SJSA1 (cell line): ENCODE results near the gene OSTC. TPM values are rescaled to one million over a fixed set of nuclear protein-coding genes. Genes with fewer than 3 reads are reported as not detected.

Experiments
- DNase-seq, 2 experiments: peaks; one replicate each; pipeline ENCODE4 v3.0.0-alpha.2; 2015 to 2020; ENCODE audit warnings: low spot score in 2 of 2, low read depth in 1 of 2
- H3K27ac ChIP-seq: fragments of 250-450 bp; sonication (Bioruptor Pico); 2 replicates; pipeline ENCODE4 v1.5.1; 2020; ENCODE audit warnings: mild to moderate bottlenecking, moderate library complexity
- H3K27me3 ChIP-seq: fragments of 250-450 bp; sonication (Bioruptor Pico); replicated peaks from 2 replicates; pipeline ENCODE4 v1.5.1; 2020; ENCODE audit warnings: mild to moderate bottlenecking, moderate library complexity
- H3K36me3 ChIP-seq: fragments of 250-450 bp; sonication (Bioruptor Pico); 2 replicates; pipeline ENCODE4 v1.5.1; 2020; ENCODE audit warnings: mild to moderate bottlenecking
- H3K4me1 ChIP-seq: fragments of 250-450 bp; sonication (Bioruptor Pico); replicated peaks from 2 replicates; pipeline ENCODE4 v1.6.1; 2021; ENCODE audit warnings: mild to moderate bottlenecking
- H3K4me3 ChIP-seq: fragments of 250-450 bp; sonication (Bioruptor Pico); 2 replicates; pipeline ENCODE4 v1.5.1; 2020; ENCODE audit warnings: mild to moderate bottlenecking
- H3K9me3 ChIP-seq: fragments of 250-450 bp; sonication (Bioruptor Pico); replicated peaks from 2 replicates; pipeline ENCODE4 v1.5.1; 2020; ENCODE audit warnings: mild to moderate bottlenecking
- total RNA-seq: library from RNA; depleted of rRNA; stranded (reverse); fragments of >200 nt; shearing (Covaris generic); gene quantifications from 2 replicates; pipeline ENCODE4 v1.2.3, GENCODE V29; 2014

OSTC gene
- total RNA-seq, 1 experiment from 2014 or later: 266 TPM

GRCh38 chr4:108683479-108683878 is 33.1 kb downstream of the OSTC start:
- DNase-seq: peak in 1 of 2 experiments; percentile 26
- no peak overlapping the region for H3K4me3 ChIP-seq
- H3K36me3 ChIP-seq: no peaks in the 10 kb centered on the region
- H3K4me1 ChIP-seq: no peaks in the 10 kb centered on the region
- no peak overlapping the region for H3K27ac ChIP-seq
- H3K9me3 ChIP-seq: no peaks in the 10 kb centered on the region
- H3K27me3 ChIP-seq: no peaks in the 10 kb centered on the region

- no peaks in the 10 kb centered on the region for H3K36me3 ChIP-seq
- H3K27me3 ChIP-seq: no peaks in the 10 kb centered on the region
- no peaks in the 10 kb centered on the region for H3K4me1 ChIP-seq
- DNase-seq: no peak
- H3K9me3 ChIP-seq: no peaks in the 10 kb centered on the region
- H3K27ac ChIP-seq: no peak overlapping the region
- no peak overlapping the region for H3K4me3 ChIP-seq
Measured at GRCh38 chr4:108685036-108685686, 34.8 kb downstream of the OSTC start.

GRCh38 chr4:108690738-108691137 is 40.3 kb downstream of the OSTC start:
- Histone ChIP-seq H3K36me3 (no peaks in the 10 kb centered on the region), H3K9me3 (no peaks in the 10 kb centered on the region), H3K4me1 (no peaks in the 10 kb centered on the region), H3K27me3 (no peaks in the 10 kb centered on the region), H3K27ac (no peak overlapping the region), H3K4me3 (no peak overlapping the region)
- no peak for DNase-seq

GRCh38 chr4:108693211-108693610 is 42.8 kb downstream of the OSTC start:
- no peaks in the 10 kb centered on the region for H3K4me1 ChIP-seq
- H3K27ac ChIP-seq: no peak overlapping the region
- DNase-seq: no peak
- no peaks in the 10 kb centered on the region for H3K36me3 ChIP-seq
- no peak overlapping the region for H3K4me3 ChIP-seq
- no peaks in the 10 kb centered on the region for H3K9me3 ChIP-seq
- no peaks in the 10 kb centered on the region for H3K27me3 ChIP-seq

- H3K4me1 ChIP-seq: no peaks in the 10 kb centered on the region
- DNase-seq: no peak
- H3K27ac ChIP-seq: no peak overlapping the region
- H3K27me3 ChIP-seq: no peaks in the 10 kb centered on the region
- no peaks in the 10 kb centered on the region for H3K9me3 ChIP-seq
- no peaks in the 10 kb centered on the region for H3K36me3 ChIP-seq
- no peak overlapping the region for H3K4me3 ChIP-seq
Measured at GRCh38 chr4:108693819-108694218, 43.4 kb downstream of the OSTC start.

GRCh38 chr4:108694423-108694822 is 44.0 kb downstream of the OSTC start:
- no peak overlapping the region for H3K27ac ChIP-seq
- H3K4me3 ChIP-seq: no peak overlapping the region
- no peaks in the 10 kb centered on the region for H3K36me3 ChIP-seq
- DNase-seq: no peak
- H3K4me1 ChIP-seq: no peaks in the 10 kb centered on the region
- H3K27me3 ChIP-seq: no peaks in the 10 kb centered on the region
- no peaks in the 10 kb centered on the region for H3K9me3 ChIP-seq

GRCh38 chr4:108695062-108695461 is 44.7 kb downstream of the OSTC start:
- Histone ChIP-seq H3K27ac (no peak overlapping the region), H3K27me3 (no peaks in the 10 kb centered on the region), H3K4me1 (no peaks in the 10 kb centered on the region), H3K4me3 (no peak overlapping the region), H3K9me3 (no peaks in the 10 kb centered on the region), H3K36me3 (no peaks in the 10 kb centered on the region)
- no peak for DNase-seq

- no peak overlapping the region for H3K4me3 ChIP-seq
- no peak for DNase-seq
- no peak overlapping the region for H3K27ac ChIP-seq
- H3K36me3 ChIP-seq: no peaks in the 10 kb centered on the region
- H3K4me1 ChIP-seq: peaks cover 6% of the 10 kb centered on the region; the same call in 1 of the 2 replicates
- H3K27me3 ChIP-seq: no peaks in the 10 kb centered on the region
- H3K9me3 ChIP-seq: no peaks in the 10 kb centered on the region
Measured at GRCh38 chr4:108696160-108696559, 45.8 kb downstream of the OSTC start.

- Histone ChIP-seq H3K9me3 (no peaks in the 10 kb centered on the region), H3K27me3 (no peaks in the 10 kb centered on the region), H3K4me3 (no peak overlapping the region), H3K27ac (no peak overlapping the region), H3K4me1 (peaks cover 25% of the 10 kb centered on the region), H3K36me3 (no peaks in the 10 kb centered on the region)
- peak in 1 of 2 experiments; percentile 14 for DNase-seq
Measured at GRCh38 chr4:108700081-108700757, 49.8 kb downstream of the OSTC start.

- Histone ChIP-seq H3K36me3 (no peaks in the 10 kb centered on the region), H3K4me3 (no peak overlapping the region), H3K27ac (no peak overlapping the region), H3K9me3 (no peaks in the 10 kb centered on the region), H3K4me1 (peaks cover 25% of the 10 kb centered on the region), H3K27me3 (no peaks in the 10 kb centered on the region)
- peak in 1 of 2 experiments; percentile 46 for DNase-seq
Measured at GRCh38 chr4:108702960-108703359, 52.6 kb downstream of the OSTC start.

- H3K4me3 ChIP-seq: no peak overlapping the region
- H3K36me3 ChIP-seq: no peaks in the 10 kb centered on the region
- no peaks in the 10 kb centered on the region; the same call in 1 of the 2 replicates for H3K9me3 ChIP-seq
- no peak overlapping the region for H3K27ac ChIP-seq
- peaks cover 25% of the 10 kb centered on the region for H3K4me1 ChIP-seq
- no peak for DNase-seq
- no peaks in the 10 kb centered on the region for H3K27me3 ChIP-seq
Measured at GRCh38 chr4:108703370-108703769, 53.0 kb downstream of the OSTC start.

GRCh38 chr4:108703966-108704365 is 53.6 kb downstream of the OSTC start:
- H3K27ac ChIP-seq: no peak overlapping the region
- H3K4me1 ChIP-seq: peaks cover 25% of the 10 kb centered on the region
- no peaks in the 10 kb centered on the region for H3K36me3 ChIP-seq
- H3K27me3 ChIP-seq: no peaks in the 10 kb centered on the region
- H3K4me3 ChIP-seq: no peak overlapping the region
- DNase-seq: no peak
- H3K9me3 ChIP-seq: no peaks in the 10 kb centered on the region; the same call in 1 of the 2 replicates

GRCh38 chr4:108706289-108706688 is 55.9 kb downstream of the OSTC start:
- Histone ChIP-seq H3K9me3 (no peaks in the 10 kb centered on the region; the same call in 1 of the 2 replicates), H3K4me3 (no peak overlapping the region)

GRCh38 chr4:108709234-108709633 is 58.8 kb downstream of the OSTC start:
- Histone ChIP-seq H3K27ac (no peak overlapping the region), H3K4me1 (no peaks in the 10 kb centered on the region), H3K9me3 (no peaks in the 10 kb centered on the region; the same call in 1 of the 2 replicates), H3K27me3 (no peaks in the 10 kb centered on the region), H3K4me3 (no peak overlapping the region), H3K36me3 (no peaks in the 10 kb centered on the region)
- no peak for DNase-seq

More at GRCh38 chr4:108706289-108706688, 55.9 kb downstream of the OSTC start:
- DNase-seq: no peak
- no peaks in the 10 kb centered on the region for H3K36me3 ChIP-seq
- H3K27me3 ChIP-seq: no peaks in the 10 kb centered on the region
- H3K4me1 ChIP-seq: peaks cover 20% of the 10 kb centered on the region
- H3K27ac ChIP-seq: no peak overlapping the region
